IPS DF 6.9 (cell line): Measurements from ENCODE around the gene ATRAID.
A peak's percentile ranks its signal among the peaks of the same experiment; 100 is the strongest.

ENCODE experiments used
- DNase-seq: peaks from one replicate; pipeline ENCODE4 v3.0.0-alpha.2; 2013; ENCODE audit warnings: low read depth, low spot score
- H3K27ac ChIP-seq: one replicate; pipeline ENCODE4 v1.5.1; 2013; ENCODE audit warnings: low read length, control low read depth
- H3K27me3 ChIP-seq: 2 replicates; pipeline ENCODE4 v1.6.1; 2013; ENCODE audit warnings: mild to moderate bottlenecking, low read length; ENCODE audit not compliant: control insufficient read depth, insufficient read depth
- H3K36me3 ChIP-seq: 2 replicates; pipeline ENCODE4 v1.6.1; 2013; ENCODE audit warnings: low read length; ENCODE audit not compliant: control insufficient read depth, insufficient read depth
- H3K4me1 ChIP-seq: 2 replicates; pipeline ENCODE4 v1.6.1; 2013; ENCODE audit warnings: low read length; ENCODE audit not compliant: control insufficient read depth, insufficient read depth
- H3K4me3 ChIP-seq: 2 replicates; pipeline ENCODE4 v1.5.1; 2013; ENCODE audit warnings: mild to moderate bottlenecking, low read length
- H3K9me3 ChIP-seq: 2 replicates; pipeline ENCODE4 v1.6.1; 2013; ENCODE audit warnings: low read length, inconsistent platforms; ENCODE audit not compliant: control insufficient read depth, insufficient read depth
- WGBS: extraction: QIAGEN DNeasy Blood & Tissue Kit; methylation state at CpG from one replicate; pipeline ENCODE4 v1.1.7; 2013; ENCODE audit warnings: mixed read lengths, missing lambda C conversion rate; ENCODE audit not compliant: insufficient read length, insufficient coverage; 5-methylcytosine and 5-hydroxymethylcytosine counted together

Gene ATRAID

DNA sequence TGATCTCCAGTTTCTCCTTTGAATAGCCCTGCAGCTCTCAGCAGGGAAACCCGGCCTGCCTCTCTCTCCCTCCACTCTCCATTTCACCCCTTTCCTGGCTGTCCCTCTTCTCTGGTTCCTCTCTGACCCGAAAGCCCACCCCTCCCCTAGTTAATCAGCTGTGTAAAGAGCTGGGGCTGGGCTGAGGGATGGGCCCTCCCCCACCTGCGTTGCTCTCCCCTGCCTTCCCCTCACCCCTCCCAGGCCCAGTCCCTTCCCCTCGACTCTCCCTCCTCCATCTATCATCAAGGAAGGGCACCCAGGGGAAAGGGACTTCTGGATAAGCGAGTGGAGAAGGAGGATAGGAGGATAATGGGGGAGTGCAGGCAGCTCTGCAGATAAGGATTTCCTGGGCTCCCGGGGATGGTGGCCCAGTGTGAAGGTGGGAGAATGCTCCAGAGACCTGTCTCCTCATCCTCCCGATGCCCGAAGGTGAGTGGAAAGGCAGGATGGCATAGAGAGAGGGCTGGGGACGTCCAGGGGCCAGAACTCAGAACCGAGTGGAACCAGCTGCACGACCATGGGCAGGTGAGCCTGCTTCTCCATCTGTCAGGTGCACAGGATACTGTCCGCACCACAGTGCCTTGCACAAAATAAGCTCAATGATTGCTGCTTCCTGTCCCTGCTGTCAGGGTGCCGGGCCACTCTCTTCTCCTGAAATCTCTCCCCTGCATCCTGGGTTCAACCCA is 39.0 kb downstream of the ATRAID start:
- Histone ChIP-seq H3K4me1 (peaks cover 10% of the 10 kb centered on the region), H3K4me3 (no peak overlapping the region; the same call in 1 of the 2 replicates), H3K36me3 (no peaks in the 10 kb centered on the region), H3K27me3 (no peaks in the 10 kb centered on the region; the same call in 1 of the 2 replicates), H3K9me3 (no peaks in the 10 kb centered on the region), H3K27ac (no peak overlapping the region)
- no peak for DNase-seq
- WGBS, result no CpG with 5 or more reads among the region's 13 CpGs

DNA sequence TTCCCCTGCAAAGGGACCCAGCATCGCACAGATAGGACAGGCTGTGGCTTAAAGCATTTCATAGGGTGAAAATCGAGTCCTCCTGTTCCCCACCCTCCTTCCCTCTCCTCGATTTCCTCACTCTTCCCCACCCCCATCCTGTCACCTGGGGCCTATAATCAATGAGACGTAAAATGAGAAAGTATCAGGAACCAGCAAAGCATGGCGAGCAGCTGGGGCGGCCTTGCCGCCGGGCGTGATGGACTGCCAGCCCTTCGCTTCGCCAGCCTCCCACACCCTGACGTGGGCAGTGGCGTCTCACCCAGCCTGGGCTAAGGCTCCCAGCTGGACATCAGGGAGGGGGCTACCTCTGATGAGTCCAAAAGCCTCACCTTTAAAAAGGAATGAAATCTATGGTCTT is 39.9 kb downstream of the ATRAID start:
- no peaks in the 10 kb centered on the region for H3K36me3 ChIP-seq
- WGBS, result no CpG with 5 or more reads among the region's 13 CpGs

DNA sequence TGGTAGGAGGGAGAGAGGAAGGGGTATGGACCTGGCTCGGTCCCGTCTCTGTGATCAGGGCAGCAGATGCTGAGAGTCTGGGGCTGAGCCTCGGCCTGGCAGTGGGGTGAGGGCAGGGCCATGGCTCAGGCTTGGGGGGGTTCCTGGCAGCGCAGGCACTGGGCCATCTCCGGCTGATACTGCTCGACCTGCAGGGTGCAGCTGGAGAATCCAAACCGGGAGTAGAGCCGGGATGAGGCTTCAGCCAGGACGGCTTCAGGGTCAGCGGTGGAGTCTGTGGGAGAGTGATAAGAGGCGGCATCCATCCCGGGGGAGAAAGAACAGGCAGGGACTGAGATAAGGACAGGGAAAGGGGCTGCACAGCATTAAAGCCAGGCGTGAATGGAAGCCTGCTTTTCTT is 43.3 kb downstream of the ATRAID start:
- Histone ChIP-seq H3K4me3 (no peak overlapping the region), H3K27ac (no peak overlapping the region), H3K27me3 (no peaks in the 10 kb centered on the region; the same call in 1 of the 2 replicates), H3K36me3 (no peaks in the 10 kb centered on the region), H3K4me1 (peaks cover 10% of the 10 kb centered on the region), H3K9me3 (no peaks in the 10 kb centered on the region)
- WGBS, result no CpG with 5 or more reads among the region's 13 CpGs
- DNase-seq, result no peak

More for the DNA sequence above, 39.9 kb downstream of the ATRAID start:
- Histone ChIP-seq H3K4me1 (peaks cover 10% of the 10 kb centered on the region), H3K9me3 (no peaks in the 10 kb centered on the region), H3K4me3 (no peak overlapping the region), H3K27ac (no peak overlapping the region), H3K27me3 (no peaks in the 10 kb centered on the region; the same call in 1 of the 2 replicates)
- DNase-seq, result no peak

DNA sequence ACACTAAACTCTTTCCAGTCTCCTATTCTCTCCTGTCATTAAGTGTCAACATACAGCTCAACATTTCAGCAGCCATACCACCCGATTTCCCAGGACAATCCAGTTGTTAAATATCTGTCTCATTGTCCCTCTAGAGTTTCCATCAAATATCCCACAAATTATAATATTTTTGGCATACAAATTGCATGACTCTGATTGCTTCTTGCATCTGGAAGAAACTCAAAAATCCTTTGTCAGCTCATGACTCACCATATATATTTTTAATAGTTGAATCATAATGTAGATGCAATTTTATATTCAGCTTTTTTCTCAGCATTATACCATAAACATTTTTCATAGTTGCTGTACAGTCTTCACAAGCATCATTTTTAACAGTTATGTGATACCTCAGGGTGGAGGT is 43.8 kb downstream of the ATRAID start:
- H3K4me3 ChIP-seq, result no peak overlapping the region
- H3K36me3 ChIP-seq, result no peaks in the 10 kb centered on the region
- peaks cover 8% of the 10 kb centered on the region for H3K4me1 ChIP-seq
- no peak overlapping the region for H3K27ac ChIP-seq
- no CpG with 5 or more reads among the region's 1 CpG for WGBS
- peaks cover under 1% of the 10 kb centered on the region; the same call in 1 of the 2 replicates for H3K27me3 ChIP-seq
- no peaks in the 10 kb centered on the region for H3K9me3 ChIP-seq
- DNase-seq, result no peak

DNA sequence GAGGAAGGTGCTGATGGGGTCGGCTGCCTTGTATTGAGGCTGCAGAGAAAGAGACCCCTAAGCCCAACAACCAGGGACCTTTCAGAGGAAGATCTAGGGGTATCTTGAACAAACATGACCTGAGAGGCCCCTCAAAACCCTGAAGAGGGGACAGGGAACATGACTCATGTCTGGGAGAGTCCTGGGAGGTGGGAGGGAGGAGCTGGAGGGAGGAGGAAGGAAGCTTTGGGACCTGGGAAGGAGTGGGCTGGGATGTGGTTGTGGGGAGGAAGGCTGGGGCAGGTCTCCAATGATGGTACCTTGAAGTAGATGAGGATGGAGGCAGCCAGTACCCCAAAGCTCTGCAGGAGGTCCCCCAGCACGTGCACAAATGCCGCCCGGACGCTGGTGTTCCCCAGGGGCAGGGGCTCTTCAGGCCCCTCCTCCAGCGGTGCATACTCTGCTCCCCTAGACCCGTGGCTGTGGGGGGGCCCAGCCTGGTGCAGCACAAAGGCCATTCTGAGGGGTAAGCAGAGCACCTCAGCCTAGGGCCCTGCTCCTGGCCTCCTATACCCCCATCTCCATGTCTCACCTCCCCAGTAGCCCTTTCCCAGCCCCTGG is 45.1 kb downstream of the ATRAID start:
- Histone ChIP-seq H3K27me3 (peaks cover 14% of the 10 kb centered on the region), H3K36me3 (no peaks in the 10 kb centered on the region), H3K4me1 (peaks cover 4% of the 10 kb centered on the region), H3K27ac (no peak overlapping the region), H3K9me3 (no peaks in the 10 kb centered on the region), H3K4me3 (no peak overlapping the region)
- WGBS, result no CpG with 5 or more reads among the region's 7 CpGs
- no peak for DNase-seq

DNA sequence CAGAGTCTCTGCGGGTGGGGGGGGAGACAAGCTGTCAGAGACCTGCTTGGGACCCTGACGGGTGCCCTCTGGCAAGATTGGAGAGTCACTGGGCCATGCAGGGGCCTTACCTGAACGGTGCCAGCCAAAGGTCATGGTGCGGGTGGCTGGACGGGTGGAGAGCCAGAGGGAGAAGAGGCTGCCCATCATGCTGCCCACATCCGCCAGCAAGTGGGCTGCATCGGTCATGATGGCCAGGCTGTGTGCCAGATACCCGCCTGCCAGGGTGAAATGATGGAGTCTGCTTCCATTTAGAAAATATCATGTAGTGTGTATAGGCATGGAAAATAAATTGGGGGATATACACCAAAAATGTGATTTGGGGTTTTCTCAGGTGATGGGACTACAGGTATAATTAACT is 46.2 kb downstream of the ATRAID start:
- Histone ChIP-seq H3K9me3 (no peaks in the 10 kb centered on the region), H3K36me3 (no peaks in the 10 kb centered on the region), H3K4me3 (no peak overlapping the region), H3K27me3 (peaks cover 14% of the 10 kb centered on the region), H3K27ac (no peak overlapping the region), H3K4me1 (peaks cover 4% of the 10 kb centered on the region; the same call in 1 of the 2 replicates)
- no CpG with 5 or more reads among the region's 8 CpGs for WGBS
- no peak for DNase-seq

DNA sequence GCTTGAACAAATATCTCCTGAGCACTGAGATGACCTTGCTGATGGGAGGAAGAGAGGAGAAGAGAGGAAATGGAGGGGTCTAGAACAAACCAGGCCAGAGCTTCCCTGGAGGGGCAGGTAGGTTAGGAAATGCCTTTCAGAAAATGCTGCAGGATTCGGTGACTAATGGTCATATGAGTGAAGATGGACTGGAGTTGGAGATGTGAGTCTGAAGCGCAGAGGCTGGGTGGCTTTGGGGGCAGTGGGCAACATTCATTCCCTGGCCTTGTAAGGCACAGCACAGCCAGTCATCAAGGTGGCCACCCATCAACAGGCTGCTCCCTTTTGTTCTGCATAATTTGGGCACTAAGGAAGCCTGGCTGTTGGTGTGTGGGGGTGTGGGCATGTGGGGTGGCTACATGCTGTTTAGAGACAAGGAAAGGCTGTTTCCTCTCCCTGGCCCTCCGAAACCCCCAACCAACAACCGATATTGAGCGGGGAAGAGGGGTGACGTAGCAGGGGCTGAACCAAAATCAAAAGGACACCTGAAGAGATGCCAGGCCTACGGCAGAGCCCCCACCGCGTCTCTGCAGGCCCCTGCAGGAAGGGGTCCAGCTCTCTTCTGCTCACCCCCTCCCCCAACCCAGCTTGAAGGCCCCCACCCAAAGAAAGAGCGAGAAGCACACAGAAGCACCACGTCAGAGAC is 49.5 kb downstream of the ATRAID start:
- Histone ChIP-seq H3K9me3 (no peaks in the 10 kb centered on the region), H3K4me3 (peak overlapping the region; percentile 81; the same call in 1 of the 2 replicates), H3K27ac (no peak overlapping the region), H3K27me3 (peaks cover 40% of the 10 kb centered on the region), H3K4me1 (peaks cover 4% of the 10 kb centered on the region; the same call in 1 of the 2 replicates), H3K36me3 (no peaks in the 10 kb centered on the region)
- no peak for DNase-seq
- no CpG with 5 or more reads among the region's 11 CpGs for WGBS

DNA sequence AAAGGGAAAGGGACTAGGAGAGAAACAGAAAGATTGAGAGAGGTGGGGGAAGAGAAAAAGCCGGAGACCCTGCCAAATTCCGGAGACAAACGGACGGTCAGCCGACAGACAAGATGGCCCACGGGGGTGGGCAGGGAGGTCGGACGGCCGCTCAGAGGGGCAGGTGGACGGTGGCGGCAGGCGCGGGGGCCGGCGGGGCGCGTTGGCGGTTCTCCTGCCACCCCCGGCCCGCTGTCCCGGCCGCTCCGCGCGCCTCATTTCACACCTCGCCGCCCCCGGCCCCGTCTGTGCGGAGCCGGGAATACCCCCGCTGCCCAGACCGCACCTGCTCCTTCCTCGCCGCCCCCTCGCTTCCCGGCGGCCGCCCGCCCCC is 50.1 kb downstream of the ATRAID start:
- Histone ChIP-seq H3K27ac (no peak overlapping the region), H3K27me3 (peaks cover 40% of the 10 kb centered on the region), H3K4me3 (peak overlapping the region; percentile 81; the same call in 1 of the 2 replicates), H3K4me1 (peaks cover 4% of the 10 kb centered on the region; the same call in 1 of the 2 replicates), H3K9me3 (no peaks in the 10 kb centered on the region), H3K36me3 (no peaks in the 10 kb centered on the region)
- WGBS, result no CpG with 5 or more reads among the region's 40 CpGs
- DNase-seq, result no peak

DNA sequence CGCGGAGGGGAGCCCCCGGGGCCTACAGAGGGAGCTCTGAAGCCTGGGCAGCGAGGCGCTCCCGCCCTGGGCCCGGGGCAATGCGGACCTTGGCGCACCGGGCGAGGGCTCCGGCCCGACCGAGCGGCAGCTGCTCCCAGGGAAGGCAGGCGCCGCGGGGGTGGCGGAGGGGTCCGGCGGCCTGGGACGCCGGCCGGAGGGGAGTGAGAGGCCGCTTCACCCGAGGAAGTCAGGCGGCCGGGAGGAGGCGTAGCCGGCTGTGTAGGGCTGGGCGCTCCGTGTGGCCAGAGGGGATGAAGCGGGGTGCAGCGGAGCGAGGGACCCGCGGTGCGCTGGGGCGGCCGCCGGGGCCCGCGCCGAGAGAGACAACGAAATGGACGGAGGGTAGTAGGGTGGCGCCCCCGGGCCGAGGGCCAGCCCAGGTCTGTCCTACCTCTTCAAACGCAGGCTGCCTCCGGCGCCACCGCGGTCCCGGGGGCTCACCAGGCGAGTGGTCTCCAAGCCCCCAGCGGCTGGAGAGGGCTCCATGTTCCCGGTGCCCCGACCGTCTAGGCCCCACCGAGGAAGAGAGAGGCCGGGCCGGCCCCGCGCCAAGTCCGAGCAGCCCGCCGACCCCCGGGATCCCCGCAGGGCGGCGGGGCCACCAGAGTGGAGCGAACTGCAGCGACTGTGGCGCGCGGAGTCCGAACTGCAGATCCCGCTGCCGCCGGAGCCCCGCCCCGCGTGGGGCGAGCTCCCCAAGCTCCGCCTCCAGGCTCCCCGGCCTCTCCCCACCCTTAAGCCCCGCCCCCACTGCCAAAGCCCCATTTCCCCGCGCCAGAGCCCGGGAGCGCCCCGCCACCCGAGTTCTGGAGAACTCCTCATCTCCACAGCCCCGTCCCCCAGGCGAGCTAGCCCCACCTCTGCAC is 50.8 kb downstream of the ATRAID start, which contains the start of gene SLC30A3:
TSS of gene SLC30A3 (minus strand) at position 669 of the 908 bp plus-strand sequence. CDS start at position 528, 141 bp downstream.
- Histone ChIP-seq H3K9me3 (no peaks in the 10 kb centered on the region), H3K36me3 (no peaks in the 10 kb centered on the region), H3K4me1 (peaks cover 4% of the 10 kb centered on the region; the same call in 1 of the 2 replicates), H3K27me3 (peaks cover 40% of the 10 kb centered on the region), H3K4me3 (peak within 1 kb of the TSS; percentile 81), H3K27ac (no peak within 1 kb of the TSS)
- no CpG with 5 or more reads among the region's 96 CpGs for WGBS
- DNase-seq, result no peak
